COR-L47 (cell line): ENCODE data around the gene MSL3B.

ENCODE experiments used
- DNase-seq: peaks from one replicate; lab custom pipeline; 2025; lab: John Stamatoyannopoulos, UW

Gene MSL3B

GRCh38 chr2:233852056-233852455 is 16.1 kb downstream of the MSL3B start:
- no peak for DNase-seq

- DNase-seq, result no peak
Observed at GRCh38 chr2:233851169-233851568, 17.0 kb downstream of the MSL3B start.

DNA sequence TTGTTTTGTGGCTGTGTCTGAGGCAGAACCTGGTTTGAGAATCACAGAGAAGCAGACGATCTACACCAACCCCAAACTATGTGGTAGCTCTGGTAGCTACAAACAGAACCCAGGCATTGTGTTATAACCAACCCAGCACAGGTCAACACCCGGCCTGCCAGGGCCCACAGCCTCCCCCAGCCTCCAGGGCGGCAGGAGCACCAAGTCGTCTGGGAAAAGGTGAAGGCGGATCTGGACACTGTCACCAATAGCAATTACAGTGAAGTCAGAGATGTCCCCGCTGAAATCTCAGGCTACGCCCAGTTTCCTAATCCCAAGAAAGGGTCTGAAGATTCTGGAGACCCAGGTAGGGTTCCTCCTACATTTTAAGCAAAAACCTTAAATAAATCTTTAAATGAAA is 17.4 kb downstream of the MSL3B start:
- no peak for DNase-seq

DNA sequence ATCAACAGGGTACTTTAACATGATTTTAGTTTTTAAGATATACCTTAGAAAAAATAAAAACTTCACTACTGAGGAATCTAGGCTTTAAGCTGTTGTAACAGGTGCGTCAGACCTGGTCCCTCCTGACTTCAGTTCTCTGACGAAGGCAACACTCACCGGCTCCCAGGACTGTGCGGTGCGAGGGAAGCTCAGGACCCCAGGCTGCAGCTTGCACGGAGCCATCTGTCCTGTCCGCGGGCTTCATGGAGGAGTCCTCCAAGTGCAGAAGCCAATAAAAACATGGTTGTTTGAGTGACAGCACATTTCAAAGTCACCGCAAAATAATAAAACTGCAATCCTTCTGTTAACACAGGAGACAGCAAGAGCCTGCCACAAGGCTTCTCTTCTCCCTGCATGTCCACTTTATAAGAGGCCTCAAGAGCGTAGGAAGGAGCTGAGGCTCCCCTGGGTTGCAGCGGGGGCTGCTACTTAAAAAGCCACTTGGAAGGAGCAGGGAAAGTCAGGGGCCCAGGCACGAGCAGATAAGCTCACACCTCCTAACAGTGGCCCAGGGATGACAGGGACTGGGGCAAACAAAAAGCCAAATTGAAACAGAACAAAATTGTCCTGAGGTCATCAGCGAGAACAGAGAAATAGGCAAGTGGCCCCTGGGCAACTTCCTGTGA is 18.4 kb downstream of the MSL3B start:
- no peak for DNase-seq

- no peak for DNase-seq
Observed at GRCh38 chr2:233848276-233848675, 19.9 kb downstream of the MSL3B start.

- DNase-seq, result no peak
Observed at GRCh38 chr2:233847248-233847898, 20.8 kb downstream of the MSL3B start.

DNA sequence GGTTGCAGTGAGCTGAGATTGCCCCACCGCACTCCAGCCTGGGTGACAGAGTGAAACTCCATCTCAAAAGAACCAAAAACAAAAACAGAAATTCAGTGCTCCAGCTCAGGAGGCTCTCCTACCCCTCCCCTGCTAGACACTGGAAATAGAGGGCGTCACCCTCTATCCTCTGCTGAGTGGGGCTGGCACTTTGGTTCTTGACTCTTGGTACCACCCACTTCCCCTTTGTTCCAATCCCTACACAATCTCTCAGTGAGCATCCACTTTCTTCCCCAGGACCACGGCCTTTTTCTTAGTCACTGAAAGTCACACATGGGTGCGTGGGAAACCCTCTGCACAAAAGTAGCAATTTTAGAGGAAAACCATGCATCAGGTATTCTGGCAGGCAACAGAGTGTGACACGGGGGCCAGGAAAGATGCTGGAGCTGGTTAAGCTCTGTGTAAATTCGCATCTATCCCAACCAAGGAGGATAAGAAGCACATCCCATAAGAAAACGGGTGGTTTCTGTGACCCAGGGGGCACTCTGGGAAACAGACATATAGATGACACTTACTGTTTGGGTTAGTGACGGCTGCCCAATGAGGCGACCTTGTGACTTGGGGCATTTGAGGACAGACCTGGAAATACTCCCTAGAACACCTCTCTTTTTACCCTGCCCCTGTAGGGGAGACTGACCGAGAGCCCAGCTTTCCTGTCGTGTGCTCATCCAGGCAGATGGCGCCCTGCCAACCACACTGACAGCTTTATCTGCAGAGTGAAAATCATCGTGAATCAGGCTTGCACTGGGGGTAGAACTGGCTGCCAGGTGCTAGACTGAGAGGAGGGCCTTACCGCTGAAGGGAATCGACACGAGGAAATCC is 21.6 kb downstream of the MSL3B start:
- DNase-seq, result no peak

- no peak for DNase-seq
Observed at GRCh38 chr2:233845301-233846060, 22.7 kb downstream of the MSL3B start.

GRCh38 chr2:233844836-233845235 is 23.4 kb downstream of the MSL3B start:
- no peak for DNase-seq

DNA sequence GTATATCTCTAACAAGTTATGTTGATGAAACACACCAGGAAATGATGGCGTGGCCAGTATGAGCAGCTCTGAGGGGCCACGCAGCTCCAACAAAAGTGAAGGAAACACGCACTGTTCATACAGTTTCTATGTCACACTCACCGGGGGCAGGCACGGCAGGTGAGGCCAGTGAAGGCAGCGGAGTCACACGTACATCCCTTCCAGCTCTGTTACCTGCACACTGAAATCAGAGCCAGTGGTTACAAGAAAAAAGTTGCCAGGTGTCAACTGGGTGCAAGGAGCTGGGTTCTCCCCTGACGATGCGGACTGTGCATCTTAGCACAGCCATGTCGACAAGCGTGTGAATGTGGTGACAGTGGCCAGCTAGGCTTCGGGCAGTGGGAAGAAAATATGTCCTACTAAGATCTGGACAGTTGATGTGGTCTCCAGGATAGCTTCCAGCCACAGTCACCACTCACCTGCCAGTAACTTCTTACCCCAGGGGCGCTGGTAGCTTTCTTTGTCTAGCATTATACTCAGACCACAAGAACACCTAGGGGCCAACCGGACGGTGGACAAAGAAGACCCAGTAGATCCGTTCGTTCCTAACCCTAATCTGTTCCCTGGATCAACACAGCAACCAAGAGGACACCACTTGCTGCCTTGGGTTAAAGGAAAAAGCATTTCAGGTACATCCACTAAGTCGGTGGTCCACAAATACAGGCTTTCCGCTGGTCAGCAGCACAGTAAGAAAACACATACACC is 23.9 kb downstream of the MSL3B start:
- no peak for DNase-seq

DNA sequence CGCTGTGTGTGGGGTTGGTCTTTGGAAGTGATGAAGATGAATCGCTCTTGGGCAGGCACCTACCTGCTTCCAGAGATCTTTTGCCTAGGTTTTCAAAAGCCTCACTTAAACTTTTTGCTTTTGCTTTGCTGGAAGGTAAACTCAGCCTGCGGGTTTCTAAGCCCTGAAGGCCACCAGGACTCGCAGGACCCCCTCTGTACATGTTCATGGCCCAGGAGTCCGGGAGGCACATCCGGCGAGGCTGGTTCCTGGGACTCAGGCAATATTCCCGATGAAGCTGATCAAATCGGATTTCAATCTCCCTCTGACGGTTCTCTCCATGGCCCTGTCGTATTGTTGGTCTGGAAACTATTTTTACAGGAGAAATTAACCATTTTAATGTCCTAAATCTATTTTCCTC is 27.0 kb downstream of the MSL3B start:
- DNase-seq, result no peak

DNA sequence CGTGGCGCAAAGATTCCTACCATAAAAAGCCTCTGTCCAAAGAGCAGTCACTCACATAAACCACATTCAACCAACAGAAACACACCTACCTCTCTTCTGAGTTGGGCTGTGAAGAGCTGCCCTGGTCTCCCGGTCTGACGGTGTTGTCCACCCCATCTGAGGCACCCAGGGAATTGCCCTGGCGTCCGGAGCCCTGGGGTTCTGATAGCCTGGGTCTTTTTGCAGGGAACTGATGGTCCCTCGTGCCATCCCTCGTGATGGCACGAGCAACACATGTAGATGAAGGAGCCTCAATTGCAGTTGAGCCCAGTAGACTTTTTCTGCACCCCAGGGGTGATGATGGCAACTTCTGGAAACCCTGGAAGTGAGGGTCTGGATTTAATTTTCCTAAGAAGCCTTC is 27.7 kb downstream of the MSL3B start:
- no peak for DNase-seq

DNA sequence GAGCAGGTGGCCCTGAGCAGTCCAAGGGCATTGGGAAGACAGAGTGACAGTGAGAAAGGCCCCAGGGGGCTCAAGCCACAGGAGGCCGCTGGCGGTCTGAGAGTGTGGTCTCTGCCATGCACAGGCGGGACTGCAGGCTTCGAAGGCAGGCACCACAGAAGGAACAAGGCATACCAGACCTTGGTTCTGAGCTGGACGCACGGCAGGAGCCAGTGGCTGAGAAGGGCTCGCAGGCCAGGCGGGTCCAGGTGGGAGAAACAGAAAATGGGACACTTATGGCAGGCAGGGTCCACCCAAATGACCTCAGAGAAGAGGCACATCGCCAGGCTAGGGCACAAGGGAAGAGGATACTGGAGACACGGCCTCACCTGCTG is 28.8 kb downstream of the MSL3B start:
- no peak for DNase-seq

DNA sequence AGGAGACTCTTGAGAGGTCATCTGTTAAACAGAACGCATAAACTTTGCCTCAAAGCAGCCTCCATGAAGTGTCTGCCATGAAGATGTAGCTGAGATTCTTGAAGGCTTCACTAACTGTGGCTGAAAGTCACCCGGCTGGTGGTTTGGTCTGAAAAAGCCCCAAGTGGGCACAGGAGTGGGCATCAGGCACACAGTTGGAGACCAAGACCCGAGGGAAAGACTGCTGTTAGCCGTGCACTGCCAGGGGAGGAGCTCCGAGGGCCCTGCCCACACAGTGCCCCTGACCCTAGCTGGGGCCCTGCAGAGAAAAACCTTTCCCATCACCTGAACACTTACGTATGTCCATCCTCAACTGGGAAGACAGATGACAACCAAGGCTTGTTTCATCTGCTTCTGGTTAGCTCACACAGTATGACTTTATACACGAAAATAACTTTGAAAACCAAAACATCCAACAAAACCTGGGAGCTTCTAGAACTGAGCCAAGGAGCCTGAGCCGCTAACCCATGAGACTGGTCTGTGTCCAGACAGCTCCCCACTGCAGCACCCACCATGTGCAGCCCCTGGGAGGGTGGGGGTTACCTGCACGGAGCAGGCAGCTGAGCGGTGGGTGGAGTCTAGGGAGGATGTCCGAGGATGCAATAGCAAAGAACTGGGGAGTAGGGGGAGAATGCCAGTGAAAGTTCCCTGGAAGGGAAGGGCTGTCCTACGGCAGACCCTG is 29.3 kb downstream of the MSL3B start:
- no peak for DNase-seq

GRCh38 chr2:233838251-233838650 is 29.9 kb downstream of the MSL3B start:
- no peak for DNase-seq

DNA sequence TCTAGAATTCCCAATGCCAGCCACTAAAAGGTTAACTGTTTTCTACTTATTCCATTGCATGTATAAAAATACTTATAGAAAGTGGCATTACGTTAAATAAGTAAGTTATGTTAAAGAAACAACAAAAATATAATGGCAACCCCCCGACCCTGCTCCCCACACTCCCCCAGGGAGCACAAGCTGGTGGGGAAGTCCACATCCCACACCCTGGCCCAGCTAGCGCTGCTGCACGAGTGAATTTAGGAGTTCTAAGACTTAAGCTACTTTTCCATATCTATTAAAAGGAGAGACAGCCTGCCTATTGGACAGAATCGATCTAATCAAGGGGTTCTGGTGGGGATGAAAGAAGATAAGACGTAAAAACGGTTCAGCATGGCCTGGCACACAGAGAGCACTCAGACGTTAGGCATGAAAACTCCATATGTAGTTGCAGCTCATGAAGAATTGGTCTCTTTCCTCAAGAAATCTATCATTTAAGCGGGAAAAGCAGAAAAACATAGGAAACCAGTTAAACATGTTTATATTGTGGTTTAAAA is 30.4 kb downstream of the MSL3B start:
- no peak for DNase-seq

DNA sequence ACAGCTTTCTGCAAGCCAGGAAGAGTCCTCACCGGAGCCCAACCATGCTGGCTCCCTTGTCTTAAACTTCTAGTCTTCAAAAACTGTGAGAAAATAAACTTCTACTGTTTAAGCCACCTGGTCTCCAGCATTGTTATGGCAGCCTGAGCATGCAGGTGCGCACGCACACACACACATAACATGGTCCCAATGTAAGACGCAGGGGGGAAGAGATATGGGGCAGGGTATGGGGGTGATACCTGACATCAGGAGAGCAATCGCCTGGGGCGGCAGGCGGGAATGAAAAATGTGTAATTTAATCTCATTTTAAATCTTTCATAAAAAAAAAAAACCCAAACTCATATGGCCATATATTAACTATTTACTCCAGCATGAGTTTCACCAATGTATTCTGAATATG is 31.8 kb downstream of the MSL3B start:
- DNase-seq, result no peak

GRCh38 chr2:233835230-233836186 is 32.7 kb downstream of the MSL3B start:
- DNase-seq, result no peak

GRCh38 chr2:233833345-233833744 is 34.8 kb downstream of the MSL3B start:
- DNase-seq, result no peak
